ENCODE results near the gene PASD1.

PASD1 gene

GRCh38 chrX:151679798-151680402 is 116.4 kb downstream of the PASD1 start:
- Histone ChIP-seq H3K36me3 (ENCODE audit: control insufficient read depth in 2 of 2, insufficient read depth in 1 of 2, low read length in 2 of 2) (no peaks in the 10 kb centered on the region), H3K27ac (ENCODE audit: extremely low read depth, low read depth, low read length) (no peak overlapping the region), H3K9me3 (ENCODE audit: control insufficient read depth, insufficient read depth, low read depth, low read length) (no peaks in the 10 kb centered on the region), H3K4me3 (ENCODE audit: low read depth, low read length) (no peak overlapping the region), H3K4me1 (ENCODE audit: control insufficient read depth, insufficient read depth, low read length) (no peaks in the 10 kb centered on the region)
- ChIA-PET POLR2A (no interaction called here), CTCF (interaction anchor here (0.7 to 5.8 kb wide), 8 partner anchors 8 to 529 kb away, joined by 3 to 48 read pairs (median 4); no protein-coding TSS in a partner anchor)
- no peak for TF ChIP-seq ZNF433 (tag by site-specific recombination; IDR thresholded peaks at IDR 0.05; ENCODE audit: low read depth)
- TF ChIP-seq, protein P1, sequence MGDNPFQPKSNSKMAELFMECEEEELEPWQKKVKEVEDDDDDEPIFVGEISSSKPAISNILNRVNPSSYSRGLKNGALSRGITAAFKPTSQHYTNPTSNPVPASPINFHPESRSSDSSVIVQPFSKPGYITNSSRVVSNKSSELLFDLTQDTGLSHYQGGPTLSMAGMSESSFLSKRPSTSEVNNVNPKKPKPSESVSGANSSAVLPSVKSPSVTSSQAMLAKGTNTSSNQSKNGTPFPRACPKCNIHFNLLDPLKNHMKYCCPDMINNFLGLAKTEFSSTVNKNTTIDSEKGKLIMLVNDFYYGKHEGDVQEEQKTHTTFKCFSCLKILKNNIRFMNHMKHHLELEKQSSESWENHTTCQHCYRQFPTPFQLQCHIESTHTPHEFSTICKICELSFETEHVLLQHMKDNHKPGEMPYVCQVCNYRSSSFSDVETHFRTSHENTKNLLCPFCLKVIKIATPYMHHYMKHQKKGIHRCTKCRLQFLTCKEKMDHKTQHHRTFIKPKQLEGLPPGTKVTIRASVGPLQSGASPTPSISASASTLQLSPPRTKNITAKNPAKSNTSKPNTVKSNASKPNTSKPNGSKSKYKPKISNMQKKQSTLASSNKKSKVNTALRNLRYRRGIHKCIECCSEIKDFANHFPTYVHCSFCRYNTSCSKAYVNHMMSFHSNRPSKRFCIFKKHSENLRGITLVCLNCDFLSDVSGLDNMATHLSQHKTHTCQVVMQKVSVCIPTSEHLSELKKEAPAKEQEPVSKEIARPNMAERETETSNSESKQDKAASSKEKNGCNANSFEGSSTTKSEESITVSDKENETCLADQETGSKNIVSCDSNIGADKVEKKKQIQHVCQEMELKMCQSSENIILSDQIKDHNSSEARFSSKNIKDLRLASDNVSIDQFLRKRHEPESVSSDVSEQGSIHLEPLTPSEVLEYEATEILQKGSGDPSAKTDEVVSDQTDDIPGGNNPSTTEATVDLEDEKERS (tag by site-specific recombination; IDR thresholded peaks at IDR 0.05): no peak
- no peak for TF ChIP-seq SCRT1 (tag by site-specific recombination; IDR thresholded peaks at IDR 0.05; ENCODE audit: borderline replicate concordance)
- TF ChIP-seq, protein P2, sequence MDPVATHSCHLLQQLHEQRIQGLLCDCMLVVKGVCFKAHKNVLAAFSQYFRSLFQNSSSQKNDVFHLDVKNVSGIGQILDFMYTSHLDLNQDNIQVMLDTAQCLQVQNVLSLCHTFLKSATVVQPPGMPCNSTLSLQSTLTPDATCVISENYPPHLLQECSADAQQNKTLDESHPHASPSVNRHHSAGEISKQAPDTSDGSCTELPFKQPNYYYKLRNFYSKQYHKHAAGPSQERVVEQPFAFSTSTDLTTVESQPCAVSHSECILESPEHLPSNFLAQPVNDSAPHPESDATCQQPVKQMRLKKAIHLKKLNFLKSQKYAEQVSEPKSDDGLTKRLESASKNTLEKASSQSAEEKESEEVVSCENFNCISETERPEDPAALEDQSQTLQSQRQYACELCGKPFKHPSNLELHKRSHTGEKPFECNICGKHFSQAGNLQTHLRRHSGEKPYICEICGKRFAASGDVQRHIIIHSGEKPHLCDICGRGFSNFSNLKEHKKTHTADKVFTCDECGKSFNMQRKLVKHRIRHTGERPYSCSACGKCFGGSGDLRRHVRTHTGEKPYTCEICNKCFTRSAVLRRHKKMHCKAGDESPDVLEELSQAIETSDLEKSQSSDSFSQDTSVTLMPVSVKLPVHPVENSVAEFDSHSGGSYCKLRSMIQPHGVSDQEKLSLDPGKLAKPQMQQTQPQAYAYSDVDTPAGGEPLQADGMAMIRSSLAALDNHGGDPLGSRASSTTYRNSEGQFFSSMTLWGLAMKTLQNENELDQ (tag by site-specific recombination; IDR thresholded peaks at IDR 0.05; ENCODE audit: low read depth): no peak
- no peak for TF ChIP-seq ZNF248 (tag by site-specific recombination; IDR thresholded peaks at IDR 0.05)
- TF ChIP-seq ZNF132 (tag by site-specific recombination; IDR thresholded peaks at IDR 0.05; ENCODE audit: borderline replicate concordance): no peak

GRCh38 chrX:151680805-151681204 is 117.3 kb downstream of the PASD1 start:
- CTCF ChIA-PET: interaction anchor here (0.6 to 5.8 kb wide), 13 partner anchors 9 to 1594 kb away, joined by 3 to 48 read pairs (median 4); partner anchors contain the start of gene PRRG3
- POLR2A ChIA-PET: no interaction called here
- no peaks in the 10 kb centered on the region for H3K4me1 ChIP-seq (ENCODE audit: control insufficient read depth, insufficient read depth, low read length)
- TF ChIP-seq ZNF629 (tag by site-specific recombination; IDR thresholded peaks at IDR 0.05) (no peak), ZNF555 (tag by site-specific recombination; conservative IDR thresholded peaks at IDR 0.05) (no peak), SETDB1 (IDR thresholded peaks at IDR 0.05; ENCODE audit: insufficient read length, low read length) (no peak), ZNF654 (tag by site-specific recombination; IDR thresholded peaks at IDR 0.05; ENCODE audit: low read depth) (peak; percentile 71), ZNF248 (tag by site-specific recombination; IDR thresholded peaks at IDR 0.05) (no peak), ZNF223 (tag by site-specific recombination; IDR thresholded peaks at IDR 0.05) (no peak), ZNF48 (tag by site-specific recombination; IDR thresholded peaks at IDR 0.05) (no peak), ZNF184 (tag by site-specific recombination; IDR thresholded peaks at IDR 0.05) (no peak), KLF9 (tag by site-specific recombination; IDR thresholded peaks at IDR 0.05; ENCODE audit: low read depth) (peak; percentile 56), ZNF26 (tag by site-specific recombination; IDR thresholded peaks at IDR 0.05) (no peak), ZNF837 (tag by site-specific recombination; IDR thresholded peaks at IDR 0.05) (no peak)
- TF ChIP-seq, protein P3, sequence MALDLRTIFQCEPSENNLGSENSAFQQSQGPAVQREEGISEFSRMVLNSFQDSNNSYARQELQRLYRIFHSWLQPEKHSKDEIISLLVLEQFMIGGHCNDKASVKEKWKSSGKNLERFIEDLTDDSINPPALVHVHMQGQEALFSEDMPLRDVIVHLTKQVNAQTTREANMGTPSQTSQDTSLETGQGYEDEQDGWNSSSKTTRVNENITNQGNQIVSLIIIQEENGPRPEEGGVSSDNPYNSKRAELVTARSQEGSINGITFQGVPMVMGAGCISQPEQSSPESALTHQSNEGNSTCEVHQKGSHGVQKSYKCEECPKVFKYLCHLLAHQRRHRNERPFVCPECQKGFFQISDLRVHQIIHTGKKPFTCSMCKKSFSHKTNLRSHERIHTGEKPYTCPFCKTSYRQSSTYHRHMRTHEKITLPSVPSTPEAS (tag by site-specific recombination; IDR thresholded peaks at IDR 0.05): no peak
- TF ChIP-seq, protein P4, sequence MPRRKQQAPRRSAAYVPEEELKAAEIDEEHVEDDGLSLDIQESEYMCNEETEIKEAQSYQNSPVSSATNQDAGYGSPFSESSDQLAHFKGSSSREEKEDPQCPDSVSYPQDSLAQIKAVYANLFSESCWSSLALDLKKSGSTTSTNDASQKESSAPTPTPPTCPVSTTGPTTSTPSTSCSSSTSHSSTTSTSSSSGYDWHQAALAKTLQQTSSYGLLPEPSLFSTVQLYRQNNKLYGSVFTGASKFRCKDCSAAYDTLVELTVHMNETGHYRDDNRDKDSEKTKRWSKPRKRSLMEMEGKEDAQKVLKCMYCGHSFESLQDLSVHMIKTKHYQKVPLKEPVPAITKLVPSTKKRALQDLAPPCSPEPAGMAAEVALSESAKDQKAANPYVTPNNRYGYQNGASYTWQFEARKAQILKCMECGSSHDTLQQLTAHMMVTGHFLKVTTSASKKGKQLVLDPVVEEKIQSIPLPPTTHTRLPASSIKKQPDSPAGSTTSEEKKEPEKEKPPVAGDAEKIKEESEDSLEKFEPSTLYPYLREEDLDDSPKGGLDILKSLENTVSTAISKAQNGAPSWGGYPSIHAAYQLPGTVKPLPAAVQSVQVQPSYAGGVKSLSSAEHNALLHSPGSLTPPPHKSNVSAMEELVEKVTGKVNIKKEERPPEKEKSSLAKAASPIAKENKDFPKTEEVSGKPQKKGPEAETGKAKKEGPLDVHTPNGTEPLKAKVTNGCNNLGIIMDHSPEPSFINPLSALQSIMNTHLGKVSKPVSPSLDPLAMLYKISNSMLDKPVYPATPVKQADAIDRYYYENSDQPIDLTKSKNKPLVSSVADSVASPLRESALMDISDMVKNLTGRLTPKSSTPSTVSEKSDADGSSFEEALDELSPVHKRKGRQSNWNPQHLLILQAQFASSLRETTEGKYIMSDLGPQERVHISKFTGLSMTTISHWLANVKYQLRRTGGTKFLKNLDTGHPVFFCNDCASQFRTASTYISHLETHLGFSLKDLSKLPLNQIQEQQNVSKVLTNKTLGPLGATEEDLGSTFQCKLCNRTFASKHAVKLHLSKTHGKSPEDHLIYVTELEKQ (tag by site-specific recombination; IDR thresholded peaks at IDR 0.05; ENCODE audit: borderline replicate concordance): no peak
- TF ChIP-seq, protein P5, sequence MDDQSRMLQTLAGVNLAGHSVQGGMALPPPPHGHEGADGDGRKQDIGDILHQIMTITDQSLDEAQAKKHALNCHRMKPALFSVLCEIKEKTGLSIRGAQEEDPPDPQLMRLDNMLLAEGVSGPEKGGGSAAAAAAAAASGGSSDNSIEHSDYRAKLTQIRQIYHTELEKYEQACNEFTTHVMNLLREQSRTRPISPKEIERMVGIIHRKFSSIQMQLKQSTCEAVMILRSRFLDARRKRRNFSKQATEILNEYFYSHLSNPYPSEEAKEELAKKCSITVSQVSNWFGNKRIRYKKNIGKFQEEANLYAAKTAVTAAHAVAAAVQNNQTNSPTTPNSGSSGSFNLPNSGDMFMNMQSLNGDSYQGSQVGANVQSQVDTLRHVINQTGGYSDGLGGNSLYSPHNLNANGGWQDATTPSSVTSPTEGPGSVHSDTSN (CRISPR knock-in tag; IDR thresholded peaks at IDR 0.05): no peak

More at GRCh38 chrX:151680805-151681204, 117.3 kb downstream of the PASD1 start:
- Histone ChIP-seq H3K4me3 (ENCODE audit: low read depth, low read length) (no peak overlapping the region), H3K36me3 (ENCODE audit: control insufficient read depth in 2 of 2, insufficient read depth in 1 of 2, low read length in 2 of 2) (no peaks in the 10 kb centered on the region), H3K27ac (ENCODE audit: extremely low read depth, low read depth, low read length) (no peak overlapping the region), H3K9me3 (ENCODE audit: control insufficient read depth, insufficient read depth, low read depth, low read length) (no peaks in the 10 kb centered on the region)

Data from HEK293 (cell line).